Hepatocyte (in vitro differentiated cells): ENCODE results near the gene PACSIN2. TPM values are rescaled to one million over a fixed set of nuclear protein-coding genes. Genes with fewer than 3 reads are reported as not detected.

Experiments used
- DNase-seq: peaks from one replicate; pipeline ENCODE4 v3.0.0-alpha.2; 2016; ENCODE audit warnings: low spot score
- H2AFZ ChIP-seq: fragments of 200-600 bp; sonication (generic); 2 replicates; pipeline ENCODE4 v1.6.0; 2016; ENCODE audit warnings: antibody characterized with exemption, mild to moderate bottlenecking
- H3K27ac ChIP-seq: fragments of 200-600 bp; sonication (generic); 2 replicates; pipeline ENCODE4 v1.5.1; 2016; ENCODE audit warnings: mild to moderate bottlenecking
- H3K27me3 ChIP-seq: fragments of 200-600 bp; sonication (generic); 2 replicates; pipeline ENCODE4 v1.6.1; 2016
- H3K36me3 ChIP-seq: fragments of 200-600 bp; sonication (generic); replicated peaks from 2 replicates; pipeline ENCODE4 v1.5.1; 2016; ENCODE audit warnings: low read depth; ENCODE audit not compliant: insufficient read depth
- H3K4me1 ChIP-seq: fragments of 200-600 bp; sonication (generic); 2 replicates; pipeline ENCODE4 v1.5.1; 2016; ENCODE audit warnings: mild to moderate bottlenecking, moderate library complexity; ENCODE audit not compliant: insufficient read depth
- H3K4me2 ChIP-seq: fragments of 200-600 bp; sonication (generic); 2 replicates; pipeline ENCODE4 v1.6.0; 2016
- H3K4me3 ChIP-seq: fragments of 200-600 bp; sonication (generic); 2 replicates; pipeline ENCODE4 v1.5.1; 2016; ENCODE audit warnings: mild to moderate bottlenecking
- H3K79me2 ChIP-seq: fragments of 200-600 bp; sonication (generic); 2 replicates; pipeline ENCODE4 v1.6.0; 2017; ENCODE audit warnings: mild to moderate bottlenecking
- H3K9me2 ChIP-seq: fragments of 200-600 bp; sonication (generic); replicated peaks from 2 replicates; pipeline ENCODE4 v1.6.0; 2017; ENCODE audit warnings: mild to moderate bottlenecking; ENCODE audit not compliant: insufficient read depth
- H3K9me3 ChIP-seq: fragments of 200-600 bp; sonication (generic); 2 replicates; pipeline ENCODE4 v1.5.1; 2016; ENCODE audit warnings: low read depth, mild to moderate bottlenecking
- H4K20me1 ChIP-seq: fragments of 200-600 bp; sonication (generic); 2 replicates; pipeline ENCODE4 v1.6.0; 2016; ENCODE audit warnings: mild to moderate bottlenecking; ENCODE audit not compliant: insufficient read depth, poor library complexity, severe bottlenecking
- CTCF ChIP-seq: fragments of 200-600 bp; sonication (generic); IDR thresholded peaks from 2 replicates; pipeline ENCODE4 v1.5.1; 2016; ENCODE audit warnings: antibody characterized with exemption, mild to moderate bottlenecking; ENCODE audit not compliant: poor library complexity
- EZH2 ChIP-seq: fragments of 200-600 bp; sonication (generic); IDR thresholded peaks from 2 replicates; pipeline ENCODE4 v1.6.1; 2016; ENCODE audit warnings: antibody characterized with exemption, mild to moderate bottlenecking, borderline replicate concordance
- EZH2phosphoT487 ChIP-seq: fragments of 200-600 bp; sonication (generic); IDR thresholded peaks from one replicate; pipeline ENCODE4 v1.6.1; 2018; ENCODE audit warnings: antibody characterized with exemption, mild to moderate bottlenecking, low read depth, moderate library complexity; ENCODE audit not compliant: unreplicated experiment, severe bottlenecking
- WGBS: methylation state at CpG from one replicate; pipeline ENCODE4 v1.1.6; 2016; ENCODE audit warnings: low lambda C conversion rate; ENCODE audit errors: missing lambda C conversion rate; 5-methylcytosine and 5-hydroxymethylcytosine counted together
- polyA plus RNA-seq: library from polyadenylated mRNA; unstranded; fragments of >200 nt; fragmentation: Nextera tagmentation; extraction: Ambion mirVana; gene quantifications from 2 replicates; pipeline ENCODE4 v1.2.1, GENCODE V29; 2016
- total RNA-seq: library from RNA; depleted of rRNA; stranded (reverse); fragments of >200 nt; gene quantifications from 2 replicates; pipeline ENCODE4 v1.2.3, GENCODE V29; 2014

Gene PACSIN2
- total and polyA plus RNA-seq, 2 experiments from 2014 or later, result 77.7 to 86.3 TPM

- no peaks in the 10 kb centered on the region for H3K27me3 ChIP-seq
- H3K4me2 ChIP-seq, result no peak overlapping the region
- peaks cover 85% of the 10 kb centered on the region for H3K79me2 ChIP-seq
- no peak overlapping the region for H2AFZ ChIP-seq
- no peak for DNase-seq
- no peak for TF ChIP-seq CTCF
- TF ChIP-seq EZH2, result no peak
- no peak for TF ChIP-seq EZH2phosphoT487
- no peak overlapping the region for H3K4me3 ChIP-seq
- peak overlapping the region; percentile 48 for H3K27ac ChIP-seq
- no peaks in the 10 kb centered on the region for H3K9me2 ChIP-seq
- H3K36me3 ChIP-seq, result no peaks in the 10 kb centered on the region
- WGBS, result 82% methylated on average over 13 of the region's 13 CpGs
- peaks cover 40% of the 10 kb centered on the region for H4K20me1 ChIP-seq
- H3K4me1 ChIP-seq, result peaks cover 17% of the 10 kb centered on the region
- H3K9me3 ChIP-seq, result no peaks in the 10 kb centered on the region
Measured at GRCh38 chr22:42986115-42986514, 28.8 kb downstream of the PACSIN2 start.

DNA sequence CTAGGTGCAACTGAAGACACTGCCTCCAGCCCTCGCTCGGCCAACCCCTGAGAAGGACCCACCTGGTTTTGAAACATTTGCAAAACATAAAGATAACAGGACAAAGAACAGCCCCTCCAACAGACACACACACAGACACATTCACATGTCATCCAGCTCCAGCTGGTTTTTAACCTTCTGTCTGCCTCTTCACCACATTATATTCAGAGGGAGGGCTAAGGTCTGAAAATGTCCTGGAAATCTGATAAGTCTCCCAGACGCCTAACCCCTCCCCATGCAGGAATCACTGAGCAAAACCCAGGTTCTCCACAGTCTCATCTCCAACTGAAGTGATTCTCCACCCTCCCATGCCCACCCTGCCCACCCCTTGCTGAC lies 29.4 kb downstream of the PACSIN2 start:
- H2AFZ ChIP-seq, result no peak overlapping the region
- peaks cover 37% of the 10 kb centered on the region for H4K20me1 ChIP-seq
- H3K9me3 ChIP-seq, result no peaks in the 10 kb centered on the region
- H3K9me2 ChIP-seq, result no peaks in the 10 kb centered on the region
- H3K27ac ChIP-seq, result peak overlapping the region; percentile 68
- peaks cover 79% of the 10 kb centered on the region for H3K79me2 ChIP-seq
- TF ChIP-seq EZH2phosphoT487 (no peak), CTCF (no peak), EZH2 (no peak)
- no peak overlapping the region for H3K4me2 ChIP-seq
- DNase-seq, result no peak
- no peaks in the 10 kb centered on the region for H3K36me3 ChIP-seq
- no peaks in the 10 kb centered on the region for H3K27me3 ChIP-seq
- H3K4me3 ChIP-seq, result no peak overlapping the region
- 49% methylated on average over 3 of the region's 3 CpGs for WGBS
- H3K4me1 ChIP-seq, result peaks cover 12% of the 10 kb centered on the region

DNA sequence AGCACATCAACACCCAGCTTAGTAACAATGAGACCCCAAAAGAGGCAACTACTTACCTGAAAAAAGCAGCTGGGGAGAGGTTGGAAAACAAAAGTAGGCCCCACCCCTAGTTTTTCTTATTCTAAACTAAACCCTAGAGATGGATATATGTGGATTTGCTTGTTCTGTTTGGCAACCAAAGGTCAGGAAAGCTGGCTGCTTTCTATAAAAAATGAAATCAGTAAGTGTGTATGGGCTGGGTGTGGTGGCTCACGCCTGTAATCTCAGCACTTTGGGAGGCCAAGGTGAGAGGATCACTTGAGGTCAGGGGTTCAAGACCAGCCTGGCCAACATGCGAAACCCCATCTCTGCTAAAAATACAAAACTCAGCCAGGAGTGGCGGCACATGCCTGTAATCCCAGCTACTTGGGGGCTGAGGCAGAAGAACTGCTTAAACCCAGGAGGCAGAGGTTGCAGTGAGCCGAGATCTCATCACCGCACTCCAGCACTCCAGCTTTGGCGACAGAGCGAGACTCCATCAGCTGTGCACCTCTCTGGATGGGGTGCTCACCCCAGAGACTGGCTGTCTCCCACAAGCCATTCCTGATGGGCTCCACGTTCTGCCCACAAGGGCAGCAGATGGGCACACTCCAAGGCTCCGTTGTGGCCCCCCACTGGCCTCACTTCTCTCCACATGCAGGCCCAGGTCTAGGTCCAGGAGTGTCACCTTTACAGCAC lies 30.0 kb downstream of the PACSIN2 start:
- H3K79me2 ChIP-seq, result peaks cover 76% of the 10 kb centered on the region
- no peak for TF ChIP-seq CTCF
- TF ChIP-seq EZH2phosphoT487, result no peak
- TF ChIP-seq EZH2, result no peak
- WGBS, result 88% methylated on average over 9 of the region's 9 CpGs
- no peak for DNase-seq
- peak overlapping the region; percentile 68 for H3K27ac ChIP-seq
- peaks cover 33% of the 10 kb centered on the region for H4K20me1 ChIP-seq
- H3K4me2 ChIP-seq, result no peak overlapping the region
- no peak overlapping the region for H3K4me3 ChIP-seq
- no peak overlapping the region for H2AFZ ChIP-seq
- H3K4me1 ChIP-seq, result peaks cover 7% of the 10 kb centered on the region
- H3K9me3 ChIP-seq, result no peaks in the 10 kb centered on the region
- no peaks in the 10 kb centered on the region for H3K9me2 ChIP-seq
- H3K27me3 ChIP-seq, result no peaks in the 10 kb centered on the region
- no peaks in the 10 kb centered on the region for H3K36me3 ChIP-seq
